CD4-positive, alpha-beta T cell treated with Interleukin-21 for 1 hour (primary cell): Measurements from ENCODE around the gene SMYD4.
"Not testable (repeated sequence)": the region's sequence is repeated elsewhere in the genome, so short reads cannot be mapped to it uniquely, and the experiment has no call there.

ENCODE experiments used
- DNase-seq: peaks from one replicate; pipeline ENCODE4 v3.0.0-alpha.2; 2020

Gene SMYD4

GRCh38 chr17:1753767-1754429 lies 75.8 kb downstream of the SMYD4 start:
- no peak for DNase-seq

GRCh38 chr17:1752425-1753262 lies 77.1 kb downstream of the SMYD4 start:
- no peak for DNase-seq

DNA sequence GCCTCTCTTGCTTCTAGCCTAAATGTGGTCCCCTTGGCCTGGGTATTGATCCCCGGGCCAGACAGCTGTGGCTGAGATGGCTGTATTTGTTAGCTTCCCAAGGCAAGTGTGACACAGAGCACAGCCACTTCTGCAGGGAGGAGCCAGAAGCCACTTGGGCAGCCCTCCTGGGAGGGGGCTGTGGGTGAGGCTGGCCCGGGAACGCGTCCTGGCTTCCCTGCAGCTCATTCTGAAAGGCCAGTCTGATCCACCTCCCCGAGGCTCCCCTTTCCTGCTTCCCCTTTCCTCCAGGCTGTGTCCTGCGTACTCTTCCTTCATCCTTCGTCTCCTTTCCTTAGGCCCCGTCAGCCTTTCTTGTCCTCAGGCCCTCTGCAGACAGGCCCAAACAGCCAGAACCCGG lies 79.1 kb downstream of the SMYD4 start:
- no peak for DNase-seq

GRCh38 chr17:1746975-1747543 lies 82.6 kb downstream of the SMYD4 start:
- no peak for DNase-seq

GRCh38 chr17:1745513-1746020 lies 84.1 kb downstream of the SMYD4 start:
- DNase-seq = no peak

- DNase-seq = no peak
These were observed 84.9 kb downstream of the SMYD4 start for GRCh38 chr17:1744551-1745512.

DNA sequence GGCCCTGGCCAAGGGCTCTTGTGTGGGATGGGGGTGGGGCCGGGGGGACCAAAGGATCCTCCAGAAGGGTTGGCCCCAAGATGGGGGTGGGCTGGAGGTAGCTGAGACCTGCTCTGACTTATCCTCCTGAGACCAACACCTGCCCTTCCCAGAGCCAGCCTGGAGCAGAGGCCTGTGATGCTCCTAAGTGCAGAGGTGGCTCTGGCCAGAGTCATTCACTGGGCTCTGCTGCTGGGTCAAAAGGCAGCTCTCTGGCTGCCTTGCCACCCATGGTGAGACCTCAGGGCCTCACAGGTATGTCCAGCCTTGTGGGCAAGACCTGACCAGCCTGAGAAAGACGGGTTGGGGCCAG lies 86.6 kb downstream of the SMYD4 start:
- no peak for DNase-seq

- DNase-seq = no peak
These were observed 87.2 kb downstream of the SMYD4 start, which contains the start of gene SERPINF2 for GRCh38 chr17:1742371-1743087. SERPINF2 (plus strand) TSS chr17:1742871; CDS start chr17:1744996, 2,125 bp downstream.

DNA sequence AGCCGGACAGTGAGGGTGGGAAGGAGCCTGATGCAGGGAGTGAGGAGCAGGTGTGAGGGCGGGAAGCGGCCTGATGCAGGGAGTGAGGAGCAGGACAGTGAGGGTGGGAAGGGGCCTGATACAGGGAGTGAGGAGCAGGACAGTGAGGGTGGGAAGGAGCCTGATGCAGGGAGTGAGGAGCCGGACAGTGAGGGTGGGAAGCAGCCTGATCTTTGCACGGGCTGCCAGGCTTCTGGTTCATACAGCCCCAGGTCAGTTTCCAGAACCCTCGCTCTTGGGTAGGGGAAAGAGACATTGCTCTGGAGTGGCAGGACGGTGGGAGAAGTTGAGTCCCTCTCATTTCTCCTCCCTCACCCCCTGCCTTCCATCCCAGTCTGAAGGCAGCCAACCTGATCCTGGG lies 87.8 kb downstream of the SMYD4 start:
- DNase-seq = not testable (repeated sequence)

- no peak for DNase-seq
These were observed 92.0 kb downstream of the SMYD4 start for GRCh38 chr17:1737531-1738291.

DNA sequence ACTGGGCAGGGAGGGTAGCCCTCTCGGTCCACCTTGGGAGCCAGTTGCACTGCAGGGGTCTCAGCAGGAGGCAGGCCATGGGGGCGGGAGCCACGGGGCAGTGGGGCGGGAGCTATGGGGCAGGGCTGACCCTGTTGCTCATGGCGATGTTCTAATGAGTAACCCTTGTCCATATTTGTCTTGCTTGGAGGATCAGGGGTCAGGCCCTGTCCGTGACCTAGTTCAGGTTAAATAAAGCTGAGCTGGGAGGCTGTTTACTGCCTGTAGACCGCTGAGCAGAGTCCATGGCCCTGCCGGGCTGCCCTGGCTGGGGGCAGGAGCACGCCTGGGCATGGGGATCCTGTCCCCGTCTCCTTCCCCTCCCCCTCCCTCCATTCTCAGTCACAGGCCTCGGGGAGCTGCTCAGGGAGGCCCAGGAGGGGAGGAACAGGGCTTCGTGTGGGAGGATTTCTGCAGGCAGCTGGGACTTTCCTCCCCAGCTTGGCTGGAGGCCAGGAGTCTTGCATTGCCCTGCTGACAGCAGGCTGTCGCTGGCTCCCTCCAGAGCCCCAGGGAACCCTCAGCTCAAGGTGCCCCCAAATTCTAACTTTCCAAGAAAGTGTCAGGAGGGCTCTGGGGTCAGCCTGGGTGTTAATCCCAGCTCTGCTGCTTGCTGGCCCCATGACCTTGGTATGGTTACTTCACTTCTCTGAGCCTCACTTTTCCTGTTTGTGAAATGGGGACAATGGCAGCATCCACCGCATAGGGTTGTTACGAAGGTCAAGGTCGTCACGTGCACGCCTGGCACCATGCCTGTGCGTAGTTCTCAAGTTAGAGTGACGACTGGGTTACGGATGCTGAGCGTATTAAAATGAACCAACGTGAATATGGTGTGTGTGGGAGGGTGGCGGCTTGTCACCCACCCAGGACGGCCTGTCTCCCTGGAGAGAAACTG lies 93.1 kb downstream of the SMYD4 start:
- peak; percentile 14 for DNase-seq

DNA sequence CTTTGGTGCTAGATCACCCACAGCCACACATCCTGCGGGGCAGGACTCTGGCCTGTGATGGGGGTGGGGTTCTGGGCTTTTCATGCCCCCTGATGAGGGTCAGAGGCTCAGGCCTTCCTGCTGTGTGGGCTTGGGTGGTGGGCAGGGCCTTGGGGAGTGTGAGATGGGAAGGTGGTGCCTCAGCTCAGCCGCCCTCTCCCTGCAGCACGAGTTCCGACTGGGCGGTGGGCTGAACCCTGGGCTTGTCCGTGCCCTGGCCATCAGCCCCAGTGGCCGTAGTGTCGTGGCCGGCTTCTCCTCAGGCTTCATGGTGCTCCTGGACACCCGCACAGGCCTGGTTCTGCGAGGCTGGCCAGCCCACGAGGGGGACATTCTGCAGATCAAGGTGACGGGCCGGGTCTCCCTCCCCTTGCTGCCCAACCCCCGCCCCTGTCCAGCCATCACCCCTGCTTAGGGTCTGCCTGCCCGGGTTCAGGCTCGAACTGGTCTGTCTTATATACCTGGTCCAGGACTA lies 93.8 kb downstream of the SMYD4 start:
- DNase-seq = no peak

- DNase-seq = no peak
These were observed 94.3 kb downstream of the SMYD4 start for GRCh38 chr17:1735418-1735817.

DNA sequence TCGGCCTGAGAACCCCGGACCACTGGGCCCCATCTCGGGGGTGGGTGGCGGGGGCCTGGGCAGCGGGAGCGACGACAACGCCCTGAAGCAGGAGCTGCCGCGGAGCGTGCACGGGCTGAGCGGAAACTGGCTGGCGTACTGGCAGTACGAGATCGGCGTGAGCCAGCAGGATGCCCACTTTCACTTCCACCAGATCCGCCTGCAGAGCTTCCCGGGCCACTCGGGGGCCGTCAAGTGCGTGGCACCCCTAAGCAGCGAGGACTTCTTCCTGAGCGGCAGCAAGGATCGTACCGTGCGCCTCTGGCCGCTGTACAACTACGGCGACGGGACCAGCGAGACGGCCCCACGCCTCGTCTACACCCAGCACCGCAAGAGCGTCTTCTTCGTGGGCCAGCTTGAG lies 95.9 kb downstream of the SMYD4 start:
- no peak for DNase-seq

GRCh38 chr17:1732833-1733321 lies 96.8 kb downstream of the SMYD4 start:
- no peak for DNase-seq

DNA sequence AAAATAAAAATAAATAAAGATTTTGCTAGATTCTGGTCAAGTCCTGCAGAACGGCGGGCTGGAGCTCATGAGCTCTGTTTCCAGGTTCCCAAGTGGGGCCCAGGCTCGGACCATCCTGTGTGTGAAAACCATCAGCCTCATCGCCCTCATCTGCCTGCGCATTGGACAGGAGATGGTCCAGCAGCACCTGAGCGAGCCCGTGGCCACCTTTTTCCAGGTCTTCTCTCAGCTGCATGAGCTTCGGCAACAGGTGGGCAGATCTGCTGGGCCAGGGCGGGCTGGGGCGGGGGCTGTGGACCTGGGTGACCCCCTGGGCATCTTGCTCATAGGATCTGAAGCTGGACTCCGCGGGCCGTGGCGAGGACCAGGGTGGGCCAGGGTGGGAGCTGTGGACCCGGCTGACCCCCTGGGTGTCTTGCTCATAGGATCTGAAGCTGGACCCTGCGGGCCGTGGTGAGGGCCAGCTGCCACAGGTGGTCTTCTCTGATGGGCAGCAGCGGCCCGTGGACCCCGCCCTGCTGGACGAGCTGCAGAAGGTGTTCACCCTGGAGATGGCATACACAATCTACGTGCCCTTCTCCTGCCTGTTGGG lies 97.4 kb downstream of the SMYD4 start:
- no peak for DNase-seq

DNA sequence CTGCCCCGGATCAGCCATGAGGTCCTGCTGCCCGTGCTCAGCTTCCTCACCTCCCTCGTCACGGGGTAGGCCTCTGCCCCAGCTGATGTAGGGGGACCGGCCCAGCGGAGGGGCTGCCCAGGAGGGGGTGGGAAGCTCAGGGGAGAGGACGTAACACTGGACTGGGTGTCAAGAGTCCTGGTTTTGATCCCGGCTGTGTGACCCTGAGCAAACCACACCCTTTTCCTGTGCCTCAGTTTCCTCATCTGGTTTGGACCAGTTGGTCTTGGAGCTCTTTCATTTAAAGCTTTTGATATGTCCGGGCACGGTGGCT lies 98.6 kb downstream of the SMYD4 start:
- no peak for DNase-seq

GRCh38 chr17:1730326-1731193 lies 99.1 kb downstream of the SMYD4 start:
- DNase-seq = no peak
